HepG2 (cell line): ENCODE measurements around the gene PRDX5. TPM values are rescaled to one million over a fixed set of nuclear protein-coding genes. Genes with fewer than 3 reads are reported as not detected.

Experiments used
- AFF4 ChIP-seq: sonication (generic); formaldehyde crosslinking; IDR thresholded peaks from 2 replicates; pipeline ENCODE4 v1.4.0; 2020; ENCODE audit warnings: missing genetic modification reagents
- AKAP8 ChIP-seq: sonication (generic); formaldehyde crosslinking; IDR thresholded peaks from 2 replicates; pipeline ENCODE4 v1.5.1; 2020; ENCODE audit warnings: mild to moderate bottlenecking, missing genetic modification reagents
- FOXJ3 ChIP-seq: sonication (generic); formaldehyde crosslinking; IDR thresholded peaks from 2 replicates; pipeline ENCODE4 v1.4.0; 2020; ENCODE audit warnings: missing genetic modification reagents, mild to moderate bottlenecking, borderline replicate concordance
- JDP2 ChIP-seq: sonication (generic); formaldehyde crosslinking; IDR thresholded peaks from 2 replicates; pipeline ENCODE4 v1.8.1; 2022; ENCODE audit warnings: missing genetic modification reagents, borderline replicate concordance
- KLF9 ChIP-seq: IDR thresholded peaks from 2 replicates; pipeline ENCODE4 v1.6.1; 2016; ENCODE audit warnings: low read depth
- LRRFIP1 ChIP-seq: sonication (generic); formaldehyde crosslinking; conservative IDR thresholded peaks from 2 replicates; pipeline ENCODE4 v1.4.0; 2020; ENCODE audit warnings: missing genetic modification reagents
- MED13 ChIP-seq: sonication (generic); formaldehyde crosslinking; IDR thresholded peaks from 2 replicates; pipeline ENCODE4 v1.5.0; 2020; ENCODE audit warnings: missing genetic modification reagents
- NFIB ChIP-seq: sonication (generic); formaldehyde crosslinking; IDR thresholded peaks from 2 replicates; pipeline ENCODE4 v1.9.0; 2021; ENCODE audit warnings: missing genetic modification reagents, mild to moderate bottlenecking, borderline replicate concordance
- SIN3A ChIP-seq: IDR thresholded peaks from 2 replicates; pipeline ENCODE4 v1.6.1; 2011; ENCODE audit warnings: low read depth, mild to moderate bottlenecking, control low read depth, low read length, borderline replicate concordance
- TSC22D2 ChIP-seq: sonication (generic); formaldehyde crosslinking; IDR thresholded peaks from 2 replicates; pipeline ENCODE4 v1.5.1; 2020; ENCODE audit warnings: missing genetic modification reagents, mild to moderate bottlenecking, borderline replicate concordance
- ZBTB38 ChIP-seq: sonication (generic); formaldehyde crosslinking; IDR thresholded peaks from 2 replicates; pipeline ENCODE4 v1.5.1; 2020; ENCODE audit warnings: mild to moderate bottlenecking, missing genetic modification reagents
- ZFP36L2 ChIP-seq: sonication (generic); formaldehyde crosslinking; IDR thresholded peaks from 2 replicates; pipeline ENCODE4 v1.4.0; 2020; ENCODE audit warnings: missing genetic modification reagents
- ZMYM3 ChIP-seq: sonication (generic); formaldehyde crosslinking; IDR thresholded peaks from 2 replicates; pipeline ENCODE4 v1.5.1; 2020; ENCODE audit warnings: mild to moderate bottlenecking, missing genetic modification reagents
- ZNF263 ChIP-seq: sonication (generic); formaldehyde crosslinking; IDR thresholded peaks from 2 replicates; pipeline ENCODE4 v1.4.0; 2020; ENCODE audit warnings: missing genetic modification reagents
- ZNF552 ChIP-seq: sonication (generic); formaldehyde crosslinking; IDR thresholded peaks from 2 replicates; pipeline ENCODE4 v1.9.0; 2022; ENCODE audit warnings: missing genetic modification reagents, mild to moderate bottlenecking, borderline replicate concordance
- ZNF678 ChIP-seq: sonication (generic); formaldehyde crosslinking; IDR thresholded peaks from 2 replicates; pipeline ENCODE4 v1.4.0; 2020; ENCODE audit warnings: mild to moderate bottlenecking, missing genetic modification reagents
- ZNF7 ChIP-seq: IDR thresholded peaks from 2 replicates; pipeline ENCODE4 v1.6.1; 2016; ENCODE audit warnings: missing biosample characterization, missing genetic modification reagents
- polyA plus RNA-seq, 8 experiments: library from polyadenylated mRNA; depleted of rRNA in 3 of 8; stranded (reverse) in 7 of 8; unstranded in 1 of 8; fragments of >200 nt; fragmentation: Illumina TruSeq in 4 of 8; extraction: Trizol in 4 of 8; gene quantifications; 2 replicates each; pipeline versions ENCODE4 v1.2.1 to v1.2.3, GENCODE V29; 2011 to 2016; ENCODE audit warnings: low read depth in 4 of 8, missing spikeins in 1 of 8, mixed read lengths in 1 of 8; ENCODE audit not compliant: insufficient read depth in 1 of 8
- total RNA-seq, 5 experiments: library from RNA; depleted of rRNA; stranded (reverse); fragments of >200 nt; fragmentation: Illumina TruSeq; extraction: Trizol; gene quantifications; 2 replicates each; pipeline ENCODE4 v1.2.3, GENCODE V29; 2016; ENCODE audit warnings: low read depth in 1 of 5
- TF ChIP-seq, protein P1 (sequence below): sonication (generic); formaldehyde crosslinking; IDR thresholded peaks from 2 replicates; pipeline ENCODE4 v1.8.1; 2022; ENCODE audit warnings: mild to moderate bottlenecking, missing genetic modification reagents
- TF ChIP-seq, protein P2 (sequence below): sonication (generic); formaldehyde crosslinking; IDR thresholded peaks from 2 replicates; pipeline ENCODE4 v1.5.0; 2020; ENCODE audit warnings: missing genetic modification reagents
- TF ChIP-seq, protein P3 (sequence below): sonication (generic); formaldehyde crosslinking; conservative IDR thresholded peaks from 2 replicates; pipeline ENCODE4 v1.8.1; 2023; ENCODE audit warnings: missing genetic modification reagents

Gene PRDX5
- total and polyA plus RNA-seq, 2 of the 13 experiments (the other 11 are each of a cell fraction or from before 2014, with no cell fraction given), result 215 to 311 TPM

GRCh38 chr11:64268893-64269539, 48.9 kb upstream of the PRDX5 start (continued):
- TF ChIP-seq AFF4, result peak; percentile 9; the same call in 1 of the 2 replicates
- TF ChIP-seq, protein P1, sequence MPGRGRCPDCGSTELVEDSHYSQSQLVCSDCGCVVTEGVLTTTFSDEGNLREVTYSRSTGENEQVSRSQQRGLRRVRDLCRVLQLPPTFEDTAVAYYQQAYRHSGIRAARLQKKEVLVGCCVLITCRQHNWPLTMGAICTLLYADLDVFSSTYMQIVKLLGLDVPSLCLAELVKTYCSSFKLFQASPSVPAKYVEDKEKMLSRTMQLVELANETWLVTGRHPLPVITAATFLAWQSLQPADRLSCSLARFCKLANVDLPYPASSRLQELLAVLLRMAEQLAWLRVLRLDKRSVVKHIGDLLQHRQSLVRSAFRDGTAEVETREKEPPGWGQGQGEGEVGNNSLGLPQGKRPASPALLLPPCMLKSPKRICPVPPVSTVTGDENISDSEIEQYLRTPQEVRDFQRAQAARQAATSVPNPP, result 0 out of 2 replicates have a peak, but pooled peaks have one; percentile 11
- TF ChIP-seq, protein P2, sequence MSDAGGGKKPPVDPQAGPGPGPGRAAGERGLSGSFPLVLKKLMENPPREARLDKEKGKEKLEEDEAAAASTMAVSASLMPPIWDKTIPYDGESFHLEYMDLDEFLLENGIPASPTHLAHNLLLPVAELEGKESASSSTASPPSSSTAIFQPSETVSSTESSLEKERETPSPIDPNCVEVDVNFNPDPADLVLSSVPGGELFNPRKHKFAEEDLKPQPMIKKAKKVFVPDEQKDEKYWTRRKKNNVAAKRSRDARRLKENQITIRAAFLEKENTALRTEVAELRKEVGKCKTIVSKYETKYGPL (CRISPR knock-in tag), result no peak
- peak; percentile 95 for TF ChIP-seq ZMYM3 (CRISPR knock-in tag)
- no peak for TF ChIP-seq LRRFIP1 (CRISPR knock-in tag)
- no peak for TF ChIP-seq AKAP8 (CRISPR knock-in tag)
- no peak for TF ChIP-seq FOXJ3
- peak; percentile 36; the same call in 1 of the 2 replicates for TF ChIP-seq ZNF263 (CRISPR knock-in tag)
- TF ChIP-seq ZNF552 (CRISPR knock-in tag), result no peak
- TF ChIP-seq NFIB (CRISPR knock-in tag), result no peak
- peak; percentile 61; the same call in 1 of the 2 replicates for TF ChIP-seq SIN3A
- TF ChIP-seq MED13 (CRISPR knock-in tag), result no peak
- TF ChIP-seq, protein P3, sequence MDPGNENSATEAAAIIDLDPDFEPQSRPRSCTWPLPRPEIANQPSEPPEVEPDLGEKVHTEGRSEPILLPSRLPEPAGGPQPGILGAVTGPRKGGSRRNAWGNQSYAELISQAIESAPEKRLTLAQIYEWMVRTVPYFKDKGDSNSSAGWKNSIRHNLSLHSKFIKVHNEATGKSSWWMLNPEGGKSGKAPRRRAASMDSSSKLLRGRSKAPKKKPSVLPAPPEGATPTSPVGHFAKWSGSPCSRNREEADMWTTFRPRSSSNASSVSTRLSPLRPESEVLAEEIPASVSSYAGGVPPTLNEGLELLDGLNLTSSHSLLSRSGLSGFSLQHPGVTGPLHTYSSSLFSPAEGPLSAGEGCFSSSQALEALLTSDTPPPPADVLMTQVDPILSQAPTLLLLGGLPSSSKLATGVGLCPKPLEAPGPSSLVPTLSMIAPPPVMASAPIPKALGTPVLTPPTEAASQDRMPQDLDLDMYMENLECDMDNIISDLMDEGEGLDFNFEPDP (CRISPR knock-in tag), result no peak
- TF ChIP-seq ZBTB38, result no peak
- no peak for TF ChIP-seq ZNF678 (CRISPR knock-in tag)
- TF ChIP-seq ZNF7 (CRISPR knock-in tag), result no peak
- no peak for TF ChIP-seq ZFP36L2
- no peak for TF ChIP-seq JDP2 (CRISPR knock-in tag)
- no peak for TF ChIP-seq KLF9 (CRISPR knock-in tag)
- no peak for TF ChIP-seq TSC22D2 (CRISPR knock-in tag)
